SU-DHL-6 (cell line): ENCODE measurements around the gene RIPOR2.

Experiments used
- EZH2phosphoT487 ChIP-seq: fragments of 200-600 bp; sonication (generic), shearing (Covaris generic); conservative IDR thresholded peaks from 2 replicates; pipeline ENCODE4 v1.6.1; 2018; ENCODE audit warnings: mild to moderate bottlenecking, antibody characterized with exemption, low read length, moderate library complexity, mixed read lengths
- TF ChIP-seq, protein P1 (sequence below): fragments of 200-600 bp; sonication (generic); IDR thresholded peaks from one replicate; pipeline ENCODE4 v1.5.1; 2017; ENCODE audit warnings: antibody characterized with exemption, mild to moderate bottlenecking, low read length, moderate library complexity; ENCODE audit not compliant: insufficient read depth, poor library complexity, severe bottlenecking

DNA sequence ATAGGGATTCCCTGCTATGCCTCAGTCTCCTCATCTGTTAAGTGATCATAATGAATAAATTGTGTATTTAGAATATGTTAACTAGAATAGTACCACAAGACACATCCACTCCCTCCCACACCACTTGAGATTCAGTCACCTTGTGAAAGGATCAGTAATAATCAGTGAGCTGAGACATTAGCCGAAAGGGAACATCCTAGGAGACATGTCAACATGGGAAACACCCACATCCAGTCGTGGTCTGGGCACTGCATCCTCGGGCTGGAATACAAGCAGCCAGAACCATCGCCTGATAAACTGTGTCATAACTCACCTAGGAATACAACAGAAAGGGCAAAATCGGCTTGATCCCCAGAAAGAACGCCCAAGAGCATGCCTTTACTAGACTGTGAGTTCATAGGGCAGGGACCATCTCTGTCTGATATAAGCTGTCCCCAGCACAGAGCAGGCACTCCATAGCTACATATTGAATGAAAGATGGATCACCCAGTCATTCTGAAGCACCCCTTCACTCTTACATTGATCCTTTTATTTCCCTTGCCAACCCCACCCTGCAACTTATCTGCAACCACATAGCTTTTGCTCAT, 23.9 kb downstream of the RIPOR2 start:
- TF ChIP-seq, protein P1, sequence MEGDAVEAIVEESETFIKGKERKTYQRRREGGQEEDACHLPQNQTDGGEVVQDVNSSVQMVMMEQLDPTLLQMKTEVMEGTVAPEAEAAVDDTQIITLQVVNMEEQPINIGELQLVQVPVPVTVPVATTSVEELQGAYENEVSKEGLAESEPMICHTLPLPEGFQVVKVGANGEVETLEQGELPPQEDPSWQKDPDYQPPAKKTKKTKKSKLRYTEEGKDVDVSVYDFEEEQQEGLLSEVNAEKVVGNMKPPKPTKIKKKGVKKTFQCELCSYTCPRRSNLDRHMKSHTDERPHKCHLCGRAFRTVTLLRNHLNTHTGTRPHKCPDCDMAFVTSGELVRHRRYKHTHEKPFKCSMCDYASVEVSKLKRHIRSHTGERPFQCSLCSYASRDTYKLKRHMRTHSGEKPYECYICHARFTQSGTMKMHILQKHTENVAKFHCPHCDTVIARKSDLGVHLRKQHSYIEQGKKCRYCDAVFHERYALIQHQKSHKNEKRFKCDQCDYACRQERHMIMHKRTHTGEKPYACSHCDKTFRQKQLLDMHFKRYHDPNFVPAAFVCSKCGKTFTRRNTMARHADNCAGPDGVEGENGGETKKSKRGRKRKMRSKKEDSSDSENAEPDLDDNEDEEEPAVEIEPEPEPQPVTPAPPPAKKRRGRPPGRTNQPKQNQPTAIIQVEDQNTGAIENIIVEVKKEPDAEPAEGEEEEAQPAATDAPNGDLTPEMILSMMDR: no peak
- no peak for TF ChIP-seq EZH2phosphoT487
